D721Med (cell line): ENCODE measurements around the gene KLRG1.
A peak's percentile ranks its signal among the peaks of the same experiment; 100 is the strongest.

Experiments
- DNase-seq: peaks from one replicate; pipeline ENCODE4 v3.0.0; 2011; ENCODE audit warnings: low spot score; ENCODE audit not compliant: insufficient read length
- FAIRE-seq: peaks from 2 replicates; lab custom pipeline; 2011; peaks lifted over from hg19 to GRCh38; lab: Jason Lieb, UNC
- CTCF ChIP-seq: IDR thresholded peaks from 2 replicates; pipeline ENCODE4 v1.5.1; 2012; ENCODE audit warnings: mild to moderate bottlenecking, control low read depth; ENCODE audit not compliant: insufficient read depth; ENCODE audit errors: missing control alignments

The KLRG1 gene

GRCh38 chr12:8949342-8950220 is 39.8 kb upstream of the KLRG1 start, which contains the start of gene M6PR:
Gene M6PR, minus strand, starts transcription at chr12:8949645. Its CDS starts 3,241 bp downstream, at chr12:8946404.
- TF ChIP-seq CTCF, result peak; percentile 47
- peak; percentile 79 for DNase-seq
- no peak for FAIRE-seq

GRCh38 chr12:8950221-8950527 is 39.2 kb upstream of the KLRG1 start:
- no peak for DNase-seq
- peak; percentile 56 for FAIRE-seq
- TF ChIP-seq CTCF, result no peak

GRCh38 chr12:8950702-8951478 is 38.5 kb upstream of the KLRG1 start:
- DNase-seq, result no peak

GRCh38 chr12:8951744-8952143 is 37.6 kb upstream of the KLRG1 start:
- TF ChIP-seq CTCF, result no peak
- DNase-seq (no peak), FAIRE-seq (no peak)

More at GRCh38 chr12:8950702-8951478, 38.5 kb upstream of the KLRG1 start:
- no peak for FAIRE-seq
- TF ChIP-seq CTCF, result no peak

- TF ChIP-seq CTCF, result no peak
- DNase-seq (no peak), FAIRE-seq (no peak)
Measured at GRCh38 chr12:8953773-8954402, 35.5 kb upstream of the KLRG1 start.

- TF ChIP-seq CTCF, result no peak
- FAIRE-seq (no peak), DNase-seq (no peak)
Measured at GRCh38 chr12:8956073-8956472, 33.3 kb upstream of the KLRG1 start.
